Loucy (cell line): Measurements from ENCODE around the gene LOX.

Experiments used
- EZH2phosphoT487 ChIP-seq: fragments of 200-600 bp; IDR thresholded peaks from 2 replicates; pipeline ENCODE4 v1.6.1; 2018; ENCODE audit warnings: antibody characterized with exemption, mild to moderate bottlenecking, moderate library complexity, borderline replicate concordance
- TF ChIP-seq, protein P1 (sequence below): fragments of 200-600 bp; sonication (generic); conservative IDR thresholded peaks from 2 replicates; pipeline ENCODE4 v1.5.1; 2014; ENCODE audit warnings: mild to moderate bottlenecking, antibody characterized with exemption, low read length

DNA sequence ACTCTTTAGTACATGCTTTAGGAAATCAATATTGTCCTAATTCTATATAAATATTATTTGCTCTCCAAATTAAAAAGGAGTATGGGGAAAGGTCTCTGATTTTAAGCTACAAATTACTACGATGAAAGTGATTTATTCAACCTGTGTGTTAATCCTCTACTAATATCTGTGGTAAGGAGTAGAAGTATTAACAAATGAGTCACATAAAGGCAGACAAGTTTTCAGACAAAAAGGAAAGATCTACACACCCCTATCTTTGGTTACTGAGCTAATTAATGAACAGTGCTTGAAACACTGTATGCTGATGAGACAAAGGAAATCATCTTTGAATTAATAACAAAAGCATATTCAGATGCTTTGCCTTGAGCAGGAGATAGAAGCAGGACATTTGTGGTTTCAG lies 15.9 kb downstream of the LOX start:
- TF ChIP-seq, protein P1, sequence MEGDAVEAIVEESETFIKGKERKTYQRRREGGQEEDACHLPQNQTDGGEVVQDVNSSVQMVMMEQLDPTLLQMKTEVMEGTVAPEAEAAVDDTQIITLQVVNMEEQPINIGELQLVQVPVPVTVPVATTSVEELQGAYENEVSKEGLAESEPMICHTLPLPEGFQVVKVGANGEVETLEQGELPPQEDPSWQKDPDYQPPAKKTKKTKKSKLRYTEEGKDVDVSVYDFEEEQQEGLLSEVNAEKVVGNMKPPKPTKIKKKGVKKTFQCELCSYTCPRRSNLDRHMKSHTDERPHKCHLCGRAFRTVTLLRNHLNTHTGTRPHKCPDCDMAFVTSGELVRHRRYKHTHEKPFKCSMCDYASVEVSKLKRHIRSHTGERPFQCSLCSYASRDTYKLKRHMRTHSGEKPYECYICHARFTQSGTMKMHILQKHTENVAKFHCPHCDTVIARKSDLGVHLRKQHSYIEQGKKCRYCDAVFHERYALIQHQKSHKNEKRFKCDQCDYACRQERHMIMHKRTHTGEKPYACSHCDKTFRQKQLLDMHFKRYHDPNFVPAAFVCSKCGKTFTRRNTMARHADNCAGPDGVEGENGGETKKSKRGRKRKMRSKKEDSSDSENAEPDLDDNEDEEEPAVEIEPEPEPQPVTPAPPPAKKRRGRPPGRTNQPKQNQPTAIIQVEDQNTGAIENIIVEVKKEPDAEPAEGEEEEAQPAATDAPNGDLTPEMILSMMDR, result no peak
- TF ChIP-seq EZH2phosphoT487, result no peak
